Upper lobe of left lung (tissue), 6 donors: Measurements from ENCODE around the gene MIB2. TPM values are rescaled to one million over a fixed set of nuclear protein-coding genes. Genes with fewer than 3 reads are reported as not detected.

ENCODE experiments used
- ATAC-seq, 2 donors: fragments of 200-7000 bp; cut with Tn5 transposase; one replicate each; pipeline ENCODE4 v1.9.1; 2022; ENCODE audit warnings: mild to moderate bottlenecking in 2 of 2, moderate library complexity in 2 of 2; ENCODE audit not compliant: low FRiP score in 2 of 2
- DNase-seq, 2 donors: peaks; one replicate each; pipeline ENCODE4 v3.0.0-alpha.2; 2019 to 2020
- H3K27ac ChIP-seq, 4 donors: fragments of 200-600 bp; sonication (generic); one replicate each; pipeline ENCODE4 v1.5.1; 2016 to 2019
- H3K27me3 ChIP-seq, 4 donors: fragments of 200-600 bp; sonication (generic); one replicate each; pipeline ENCODE4 v1.5.1; 2017 to 2019
- H3K36me3 ChIP-seq, 4 donors: fragments of 200-600 bp; sonication (generic); one replicate each; pipeline ENCODE4 v1.5.1; 2016 to 2019
- H3K4me1 ChIP-seq, 4 donors: fragments of 200-600 bp; sonication (generic); one replicate each; pipeline ENCODE4 v1.5.1; 2018 to 2019
- H3K4me3 ChIP-seq, 4 donors: fragments of 200-600 bp; sonication (generic); one replicate each; pipeline ENCODE4 v1.5.1; 2017 to 2019; ENCODE audit warnings: mild to moderate bottlenecking in 2 of 4, moderate library complexity in 1 of 4
- H3K9me3 ChIP-seq, 4 donors: fragments of 200-600 bp; sonication (generic); one replicate each; pipeline ENCODE4 v1.5.1; 2018 to 2019
- CTCF ChIP-seq, 6 experiments: fragments of 450-650 bp in 4 of 6; fragments of 200-600 bp in 2 of 6; sonication (generic) in 2 of 6; IDR thresholded peaks; one replicate each; pipeline ENCODE4 v1.5.1; 2016 to 2019; ENCODE audit warnings: antibody characterized with exemption in 6 of 6
- EP300 ChIP-seq, 4 donors: sonication (generic); formaldehyde crosslinking; IDR thresholded peaks; one replicate each; pipeline ENCODE4 v1.5.1; 2017; ENCODE audit warnings: antibody characterized with exemption in 4 of 4, control low read depth in 2 of 4
- POLR2A ChIP-seq, 4 donors: fragments of 450-650 bp; IDR thresholded peaks; one replicate each; pipeline ENCODE4 v1.5.1; 2016 to 2017; ENCODE audit warnings: antibody characterized with exemption in 4 of 4, mild to moderate bottlenecking in 2 of 4
- POLR2AphosphoS5 ChIP-seq, 2 donors: sonication (generic); formaldehyde crosslinking; IDR thresholded peaks; one replicate each; pipeline ENCODE4 v1.5.1; 2017; ENCODE audit warnings: antibody characterized with exemption in 2 of 2
- whole genome bisulfite sequencing, 2 donors: methylation state at CpG; one replicate each; pipeline ENCODE4 v1.1.5; 2017 to 2018; 5-methylcytosine and 5-hydroxymethylcytosine counted together
- total RNA-seq, 6 donors: library from RNA; depleted of rRNA in 4 of 6; stranded (reverse); fragments of >200 nt in 4 of 6; gene quantifications; one replicate each; pipeline versions ENCODE4 v1.1.0 to v1.2.1, GENCODE V29; 2016 to 2021
- donor health status: DM: no; HTN: no; CAD: no; lungs with moderate emphysema.
- donor health status: DM: no; HTN: yes; CAD: no; lungs with severe emphysema.

The MIB2 gene
- total RNA-seq, 6 donors from 2014 or later: 52.7 to 284 (median 84.7) TPM

- Histone ChIP-seq H3K4me3 (no peak overlapping the region), H3K27me3 (peaks cover 0 to under 1% (median 0%) of the 10 kb centered on the region in 4 donors), H3K36me3 (peaks cover 0 to 34% (median 8%) of the 10 kb centered on the region in 4 donors), H3K4me1 (peaks cover 0 to 9% (median 0%) of the 10 kb centered on the region in 4 donors), H3K27ac (no peak overlapping the region), H3K9me3 (no peaks in the 10 kb centered on the region)
- peak in 1 of 2 donors; percentile 79 for DNase-seq
- no peak for ATAC-seq
- WGBS, 2 donors: 89 to 93% methylated on average over 31 to 50 of the region's 51 CpGs
- TF ChIP-seq POLR2A (IDR thresholded peaks at IDR 0.05) (no peak), EP300 (IDR thresholded peaks at IDR 0.05) (no peak), POLR2AphosphoS5 (IDR thresholded peaks at IDR 0.05) (no peak), CTCF (IDR thresholded peaks at IDR 0.05) (no peak)
Measured at GRCh38 chr1:1623631-1624442, 8.5 kb downstream of the MIB2 start.

GRCh38 chr1:1624443-1625403 lies 9.4 kb downstream of the MIB2 start:
- DNase-seq (peak in 1 of 2 donors; percentile 74), ATAC-seq (no peak)
- H3K9me3 ChIP-seq: no peaks in the 10 kb centered on the region
- peaks cover 0 to 42% (median 9%) of the 10 kb centered on the region in 4 donors for H3K36me3 ChIP-seq
- H3K27me3 ChIP-seq: peaks cover 0 to 8% (median 0%) of the 10 kb centered on the region in 4 donors
- 80 to 97% methylated on average over 16 to 31 of the region's 38 CpGs for WGBS, 2 donors
- H3K4me3 ChIP-seq: no peak overlapping the region
- TF ChIP-seq CTCF (IDR thresholded peaks at IDR 0.05): no peak
- no peak for TF ChIP-seq POLR2AphosphoS5 (IDR thresholded peaks at IDR 0.05)
- no peak for TF ChIP-seq EP300 (IDR thresholded peaks at IDR 0.05)
- no peak for TF ChIP-seq POLR2A (IDR thresholded peaks at IDR 0.05)
- H3K27ac ChIP-seq: no peak overlapping the region
- peaks cover 0 to 17% (median 0%) of the 10 kb centered on the region in 4 donors for H3K4me1 ChIP-seq

- ATAC-seq (no peak), DNase-seq (peak in 1 of 2 donors; percentile 78)
- Histone ChIP-seq H3K4me1 (peaks cover 0 to 17% (median 2%) of the 10 kb centered on the region in 4 donors), H3K27ac (no peak overlapping the region), H3K27me3 (peaks cover 0 to 14% (median 0%) of the 10 kb centered on the region in 4 donors), H3K36me3 (peaks cover 0 to 42% (median 9%) of the 10 kb centered on the region in 4 donors), H3K4me3 (no peak overlapping the region), H3K9me3 (no peaks in the 10 kb centered on the region)
- WGBS, 2 donors: 89 to 92% methylated on average over 23 to 28 of the region's 28 CpGs
- TF ChIP-seq POLR2A (IDR thresholded peaks at IDR 0.05) (no peak), CTCF (IDR thresholded peaks at IDR 0.05) (no peak), EP300 (IDR thresholded peaks at IDR 0.05) (no peak), POLR2AphosphoS5 (IDR thresholded peaks at IDR 0.05) (no peak)
Measured at GRCh38 chr1:1625404-1625775, 10.1 kb downstream of the MIB2 start.

- Histone ChIP-seq H3K27me3 (peaks cover 0 to 18% (median 2%) of the 10 kb centered on the region in 4 donors), H3K4me3 (no peak overlapping the region), H3K9me3 (no peaks in the 10 kb centered on the region), H3K4me1 (peaks cover 0 to 17% (median 7%) of the 10 kb centered on the region in 4 donors), H3K36me3 (peaks cover 0 to 42% (median 9%) of the 10 kb centered on the region in 4 donors), H3K27ac (no peak overlapping the region)
- TF ChIP-seq EP300 (IDR thresholded peaks at IDR 0.05) (no peak), POLR2AphosphoS5 (IDR thresholded peaks at IDR 0.05) (no peak), CTCF (IDR thresholded peaks at IDR 0.05) (no peak), POLR2A (IDR thresholded peaks at IDR 0.05) (no peak)
- DNase-seq (no peak), ATAC-seq (no peak)
- 94 to 98% methylated on average over 8 of the region's 8 CpGs for WGBS, 2 donors
Measured at GRCh38 chr1:1625824-1626206, 10.5 kb downstream of the MIB2 start.
